Activated naive CD8-positive, alpha-beta T cell (primary cell): ENCODE results near the gene ABCD2.
"Not testable (repeated sequence)": the region's sequence is repeated elsewhere in the genome, so short reads cannot be mapped to it uniquely, and the experiment has no call there.

Source experiments
- H3K27ac Mint-ChIP-seq: one replicate; pipeline ENCODE4 v1.8.0; 2021; ENCODE audit warnings: mixed read lengths
- H3K27me3 Mint-ChIP-seq: one replicate; pipeline ENCODE4 v1.8.0; 2021; ENCODE audit warnings: mixed read lengths
- H3K36me3 Mint-ChIP-seq: one replicate; pipeline ENCODE4 v1.8.0; 2021; ENCODE audit warnings: mixed read lengths
- H3K4me1 Mint-ChIP-seq: one replicate; pipeline ENCODE4 v1.8.0; 2021; ENCODE audit warnings: low read depth, mixed read lengths
- H3K4me3 Mint-ChIP-seq: one replicate; pipeline ENCODE4 v1.8.0; 2021; ENCODE audit warnings: mild to moderate bottlenecking, mixed read lengths
- H3K9me3 Mint-ChIP-seq: one replicate; pipeline ENCODE4 v1.8.0; 2021; ENCODE audit warnings: low read depth, mixed read lengths

Gene ABCD2

DNA sequence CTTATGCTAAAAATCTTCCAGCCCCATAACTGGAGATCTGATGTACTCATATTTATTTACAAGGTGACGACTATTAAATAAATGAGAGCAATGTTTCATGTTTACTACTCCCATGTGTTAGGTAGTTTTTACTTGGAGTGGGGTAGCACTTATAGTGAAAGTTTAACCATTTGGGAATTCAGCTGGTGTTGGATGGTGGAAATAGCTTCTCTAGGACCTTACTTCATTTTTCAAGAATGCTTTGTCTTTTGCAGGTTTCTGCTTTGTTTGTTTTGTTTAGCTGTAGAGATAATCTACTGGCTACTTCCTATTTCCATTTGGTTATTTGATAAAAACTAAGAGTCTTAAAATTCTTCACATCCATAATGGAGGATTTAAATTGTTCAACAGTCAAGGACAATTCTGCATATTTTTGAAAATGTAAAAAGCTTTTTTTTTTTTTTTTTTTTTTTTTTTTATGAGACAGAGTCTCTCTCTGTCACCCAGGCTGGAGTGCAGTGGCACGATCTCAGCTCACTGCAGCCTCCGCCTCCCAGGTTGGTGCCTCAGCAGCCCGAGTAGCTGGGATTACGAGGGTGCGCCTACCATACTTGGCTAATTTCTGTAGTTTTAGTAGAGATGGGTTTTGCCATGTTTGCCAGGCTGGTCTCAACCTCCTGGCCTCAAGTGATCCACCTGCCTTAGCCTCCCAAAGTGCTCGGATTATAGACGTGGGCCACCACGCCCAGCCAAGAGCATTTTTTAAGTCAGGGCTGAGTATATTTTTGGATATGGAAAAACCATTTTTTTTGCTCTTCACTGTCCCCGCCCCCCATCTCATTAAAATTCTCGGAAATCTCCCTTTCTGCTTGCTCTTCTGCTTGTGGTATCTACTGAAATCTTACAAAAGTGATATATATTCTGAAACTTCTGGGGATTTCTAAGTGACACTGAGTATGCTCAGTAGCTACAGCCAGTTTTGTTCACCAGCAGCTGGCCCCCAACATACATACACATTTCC, 1.4 kb upstream of the ABCD2 start:
- H3K36me3 Mint-ChIP-seq, result no peaks in the 10 kb centered on the region
- H3K27me3 Mint-ChIP-seq, result no peaks in the 10 kb centered on the region
- H3K4me1 Mint-ChIP-seq, result peaks cover 67% of the 10 kb centered on the region
- H3K4me3 Mint-ChIP-seq, result no peak overlapping the region
- no peaks in the 10 kb centered on the region for H3K9me3 Mint-ChIP-seq
- no peak overlapping the region for H3K27ac Mint-ChIP-seq

- Mint-ChIP-seq H3K9me3 (no peaks in the 10 kb centered on the region), H3K27me3 (no peaks in the 10 kb centered on the region), H3K4me3 (no peak overlapping the region), H3K36me3 (no peaks in the 10 kb centered on the region), H3K4me1 (peaks cover 67% of the 10 kb centered on the region), H3K27ac (no peak overlapping the region)
Observed at GRCh38 chr12:39619316-39619659, 315 bp downstream of the ABCD2 start.

GRCh38 chr12:39618701-39619100, 902 bp downstream of the ABCD2 start:
- Mint-ChIP-seq H3K4me1 (peaks cover 68% of the 10 kb centered on the region), H3K9me3 (no peaks in the 10 kb centered on the region), H3K4me3 (no peak overlapping the region), H3K27me3 (no peaks in the 10 kb centered on the region), H3K36me3 (no peaks in the 10 kb centered on the region), H3K27ac (no peak overlapping the region)

DNA sequence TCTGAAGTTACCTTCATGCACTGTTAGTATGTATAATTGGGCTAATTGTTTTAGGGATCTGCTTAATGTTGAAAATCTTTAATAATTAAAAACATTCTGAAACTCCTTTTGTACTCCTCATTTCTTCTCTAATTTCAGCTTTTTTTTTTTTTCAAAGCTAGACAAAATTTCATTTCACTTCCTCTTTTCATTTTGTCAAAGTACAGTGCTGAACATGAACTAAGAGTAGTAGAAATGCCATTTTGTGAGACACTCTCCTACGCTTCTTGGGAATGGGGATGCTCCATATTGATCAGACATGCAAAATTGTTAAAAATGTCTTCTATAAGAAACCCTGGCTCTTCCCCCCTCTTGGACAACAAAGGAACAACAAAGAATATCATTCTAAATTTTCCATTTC, 1.7 kb downstream of the ABCD2 start:
- Mint-ChIP-seq H3K27ac (no peak overlapping the region), H3K4me1 (peaks cover 66% of the 10 kb centered on the region), H3K9me3 (no peaks in the 10 kb centered on the region), H3K27me3 (no peaks in the 10 kb centered on the region), H3K4me3 (no peak overlapping the region), H3K36me3 (no peaks in the 10 kb centered on the region)

DNA sequence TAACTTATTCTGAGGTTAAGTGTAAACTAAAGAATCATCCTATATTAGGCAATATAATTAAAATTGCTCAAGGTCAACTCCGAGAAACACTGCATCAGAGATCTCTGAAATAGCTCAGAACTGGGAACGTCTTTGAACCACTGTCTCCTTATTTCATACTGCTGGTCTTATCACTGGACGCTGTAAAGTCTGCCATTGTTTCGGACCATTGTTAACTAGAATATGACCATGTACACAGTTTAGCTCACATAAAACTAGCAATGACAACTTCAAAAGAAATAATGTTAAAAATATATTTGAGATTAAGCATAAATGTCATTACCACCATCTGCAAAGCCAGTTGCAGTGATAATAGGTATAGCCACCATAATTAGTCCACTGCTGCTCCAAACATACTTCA, 2.9 kb downstream of the ABCD2 start:
- H3K27me3 Mint-ChIP-seq, result no peaks in the 10 kb centered on the region
- H3K4me1 Mint-ChIP-seq, result peaks cover 66% of the 10 kb centered on the region
- peak overlapping the region; percentile 87 for H3K27ac Mint-ChIP-seq
- peaks cover 2% of the 10 kb centered on the region for H3K36me3 Mint-ChIP-seq
- peak overlapping the region; percentile 81 for H3K4me3 Mint-ChIP-seq
- H3K9me3 Mint-ChIP-seq, result no peaks in the 10 kb centered on the region

DNA sequence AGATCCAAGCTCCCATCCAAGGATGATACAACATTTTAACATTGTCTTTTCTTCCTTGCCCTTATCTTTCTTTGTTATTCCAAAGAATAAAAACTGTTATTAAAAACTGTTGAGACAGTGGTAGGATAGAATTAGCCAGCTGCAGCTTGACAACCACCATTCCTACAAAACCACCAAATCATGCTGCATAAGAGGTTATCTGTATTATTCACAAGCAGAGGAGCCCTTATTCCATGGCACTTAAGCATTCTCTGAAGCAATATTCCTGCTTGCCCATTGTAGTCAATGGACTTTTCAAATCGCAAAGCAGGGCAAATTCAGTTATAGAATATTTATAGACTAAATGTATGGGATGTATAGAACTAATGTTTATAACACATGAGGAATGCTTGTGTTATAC, 3.4 kb downstream of the ABCD2 start:
- Mint-ChIP-seq H3K27ac (peak overlapping the region; percentile 87), H3K9me3 (no peaks in the 10 kb centered on the region), H3K27me3 (no peaks in the 10 kb centered on the region), H3K4me1 (peaks cover 67% of the 10 kb centered on the region), H3K4me3 (peak overlapping the region; percentile 81), H3K36me3 (peaks cover 6% of the 10 kb centered on the region)

DNA sequence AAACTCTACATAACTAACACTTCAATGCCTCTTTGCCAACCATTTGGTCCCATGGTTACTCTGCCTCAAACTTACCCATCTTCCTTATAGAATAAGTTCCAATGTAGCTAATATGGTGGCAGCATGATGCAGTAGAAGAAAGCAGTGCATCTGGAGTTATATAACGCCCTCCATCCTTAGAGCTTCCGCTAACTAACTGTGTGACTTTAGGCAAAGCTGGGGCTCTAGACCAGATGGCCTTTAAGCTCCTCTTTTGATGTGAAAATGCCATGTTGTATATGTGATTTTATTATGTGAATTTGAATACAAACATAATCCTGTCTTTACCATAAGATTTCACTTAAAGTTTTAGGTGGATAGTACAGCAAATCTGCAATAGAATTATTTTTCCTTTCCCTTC, 6.1 kb downstream of the ABCD2 start:
- H3K9me3 Mint-ChIP-seq, result no peaks in the 10 kb centered on the region
- peaks cover 72% of the 10 kb centered on the region for H3K4me1 Mint-ChIP-seq
- peak overlapping the region; percentile 93 for H3K27ac Mint-ChIP-seq
- no peaks in the 10 kb centered on the region for H3K27me3 Mint-ChIP-seq
- H3K36me3 Mint-ChIP-seq, result peaks cover 16% of the 10 kb centered on the region
- H3K4me3 Mint-ChIP-seq, result peak overlapping the region; percentile 66

GRCh38 chr12:39612250-39612649, 7.4 kb downstream of the ABCD2 start:
- peak overlapping the region; percentile 51 for H3K27ac Mint-ChIP-seq
- H3K4me3 Mint-ChIP-seq, result no peak overlapping the region
- H3K36me3 Mint-ChIP-seq, result peaks cover 16% of the 10 kb centered on the region
- H3K27me3 Mint-ChIP-seq, result no peaks in the 10 kb centered on the region
- H3K4me1 Mint-ChIP-seq, result peaks cover 67% of the 10 kb centered on the region
- H3K9me3 Mint-ChIP-seq, result no peaks in the 10 kb centered on the region

GRCh38 chr12:39611818-39612217, 7.8 kb downstream of the ABCD2 start:
- no peaks in the 10 kb centered on the region for H3K9me3 Mint-ChIP-seq
- H3K27me3 Mint-ChIP-seq, result no peaks in the 10 kb centered on the region
- peaks cover 69% of the 10 kb centered on the region for H3K4me1 Mint-ChIP-seq
- peaks cover 19% of the 10 kb centered on the region for H3K36me3 Mint-ChIP-seq
- peak overlapping the region; percentile 30 for H3K27ac Mint-ChIP-seq
- no peak overlapping the region for H3K4me3 Mint-ChIP-seq

GRCh38 chr12:39610436-39611025, 9.1 kb downstream of the ABCD2 start:
- peaks cover 68% of the 10 kb centered on the region for H3K4me1 Mint-ChIP-seq
- no peaks in the 10 kb centered on the region for H3K9me3 Mint-ChIP-seq

DNA sequence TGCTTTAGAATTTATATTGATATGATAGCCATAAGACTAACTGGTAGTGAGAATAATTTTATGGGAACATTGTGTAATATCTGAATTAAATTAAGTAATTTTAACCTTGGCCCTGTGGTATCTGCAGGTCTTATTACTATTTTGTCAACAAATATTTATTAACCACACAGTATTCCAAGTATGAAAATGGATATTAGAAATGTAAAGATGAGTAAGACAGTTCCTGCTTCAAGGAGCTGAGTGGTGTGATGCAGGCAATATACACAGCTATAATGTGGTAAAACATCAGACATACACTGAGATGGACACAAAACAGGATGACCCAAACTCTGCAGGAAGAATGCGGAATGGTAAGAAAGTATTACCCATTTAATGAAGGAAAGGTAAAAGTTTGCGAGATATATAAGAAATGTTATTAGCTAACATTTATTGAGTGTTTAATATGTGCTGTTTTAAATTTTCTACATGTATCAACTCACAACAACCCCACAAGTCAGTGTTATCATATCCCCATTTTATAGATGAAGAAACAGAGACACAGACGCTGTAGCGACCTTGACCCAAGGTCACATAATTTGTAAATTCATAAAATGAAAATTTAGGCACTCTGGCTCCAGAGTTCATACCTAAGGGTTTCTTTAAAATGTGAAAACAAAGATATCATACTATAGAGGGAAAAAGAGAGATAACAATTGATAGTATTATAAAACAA, 12.7 kb downstream of the ABCD2 start:
- Mint-ChIP-seq H3K27ac (peak overlapping the region; percentile 22), H3K27me3 (no peaks in the 10 kb centered on the region), H3K4me1 (peaks cover 48% of the 10 kb centered on the region), H3K4me3 (no peak overlapping the region), H3K36me3 (peaks cover 25% of the 10 kb centered on the region), H3K9me3 (no peaks in the 10 kb centered on the region)

More at GRCh38 chr12:39610436-39611025, 9.1 kb downstream of the ABCD2 start:
- Mint-ChIP-seq H3K36me3 (peaks cover 24% of the 10 kb centered on the region), H3K27ac (peak overlapping the region; percentile 55), H3K4me3 (no peak overlapping the region), H3K27me3 (no peaks in the 10 kb centered on the region)

GRCh38 chr12:39605996-39606395, 13.6 kb downstream of the ABCD2 start:
- Mint-ChIP-seq H3K27ac (peak overlapping the region; percentile 74), H3K4me1 (peaks cover 43% of the 10 kb centered on the region), H3K9me3 (no peaks in the 10 kb centered on the region), H3K4me3 (no peak overlapping the region), H3K27me3 (no peaks in the 10 kb centered on the region), H3K36me3 (peaks cover 18% of the 10 kb centered on the region)

- Mint-ChIP-seq H3K4me3 (no peak overlapping the region), H3K36me3 (peaks cover 14% of the 10 kb centered on the region), H3K27me3 (no peaks in the 10 kb centered on the region), H3K4me1 (peaks cover 38% of the 10 kb centered on the region), H3K9me3 (no peaks in the 10 kb centered on the region), H3K27ac (no peak overlapping the region)
Observed at GRCh38 chr12:39605501-39605900, 14.1 kb downstream of the ABCD2 start.

DNA sequence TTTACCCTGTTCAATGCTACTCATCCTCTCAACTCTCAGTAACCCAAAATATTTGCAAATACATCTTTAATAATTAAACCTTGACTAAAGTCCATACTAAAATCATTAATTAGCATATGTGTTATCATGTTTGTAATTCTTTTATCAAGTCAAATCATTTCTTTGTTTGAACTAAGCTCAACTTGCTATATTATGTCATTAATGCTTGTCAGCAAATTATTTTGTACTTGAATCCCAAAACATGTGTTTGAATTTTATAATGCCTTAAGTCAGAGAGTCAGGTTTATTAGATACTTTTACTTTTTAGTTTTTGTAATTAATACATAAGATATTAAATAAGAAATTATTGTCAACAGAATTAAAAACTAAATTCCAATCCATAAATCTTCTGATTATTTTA, 16.5 kb downstream of the ABCD2 start:
- no peaks in the 10 kb centered on the region for H3K9me3 Mint-ChIP-seq
- no peak overlapping the region for H3K4me3 Mint-ChIP-seq
- H3K27ac Mint-ChIP-seq, result no peak overlapping the region
- H3K36me3 Mint-ChIP-seq, result peaks cover 10% of the 10 kb centered on the region
- H3K4me1 Mint-ChIP-seq, result peaks cover 32% of the 10 kb centered on the region
- no peaks in the 10 kb centered on the region for H3K27me3 Mint-ChIP-seq

DNA sequence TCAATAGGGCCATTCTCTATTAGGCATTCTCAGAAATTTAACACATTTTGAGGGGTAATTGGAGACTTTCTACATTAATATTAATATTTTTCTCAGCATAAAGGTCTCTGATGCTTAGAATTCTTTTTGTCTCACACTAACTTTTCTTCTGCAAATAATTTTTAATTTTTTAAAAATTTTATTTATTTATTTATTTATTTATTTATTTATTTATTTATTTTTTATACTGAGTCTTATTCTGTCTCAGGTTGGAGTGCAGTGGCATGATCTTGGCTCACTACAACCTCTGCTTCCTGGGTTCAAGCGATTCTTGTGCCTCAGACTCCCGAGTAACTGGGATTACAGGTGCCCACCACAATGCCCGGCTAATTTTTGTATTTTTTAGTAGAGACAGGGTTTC, 17.7 kb downstream of the ABCD2 start:
- not testable (repeated sequence) for H3K36me3 Mint-ChIP-seq, H3K4me3 Mint-ChIP-seq, H3K27ac Mint-ChIP-seq, H3K27me3 Mint-ChIP-seq, H3K9me3 Mint-ChIP-seq
- peaks cover 26% of the 10 kb centered on the region for H3K4me1 Mint-ChIP-seq
